ENCODE measurements around the gene IQCK. TPM values are rescaled to one million over a fixed set of nuclear protein-coding genes. Genes with fewer than 3 reads are reported as not detected.

Gene IQCK
- polyA plus RNA-seq, 3 donors = 0.52 to 1.2 (median 0.58) TPM

DNA sequence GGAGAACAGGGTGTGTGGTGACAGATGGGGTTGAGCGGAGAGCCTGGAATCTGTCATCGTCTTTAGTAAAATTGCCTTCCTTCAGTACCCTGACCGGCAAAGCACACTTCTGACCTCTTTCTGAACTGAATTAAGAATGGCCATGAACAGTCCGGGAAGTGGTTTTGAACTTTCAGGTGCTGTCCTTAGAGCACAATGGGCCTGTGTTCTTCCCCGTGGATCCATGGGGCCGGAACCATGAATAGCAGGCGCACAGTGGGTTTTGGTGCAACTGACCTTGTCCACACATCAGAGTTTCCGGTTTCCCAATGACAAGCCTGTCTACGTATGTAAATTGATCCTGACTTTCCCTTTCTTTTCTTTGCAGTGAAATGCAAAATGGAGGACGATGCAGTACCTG is 138.0 kb downstream of the IQCK start:
- H2AFZ ChIP-seq (ENCODE audit: insufficient read depth, low read depth, low read length, poor library complexity, severe bottlenecking) = no peak overlapping the region
- H3K4me3 ChIP-seq (replicated peaks in 1 of 3; ENCODE audit: low read depth in 2 of 3, low read length in 3 of 3) = no peak overlapping the region
- H3K9me3 Mint-ChIP-seq = no peaks in the 10 kb centered on the region
- no peak overlapping the region for H3K4me2 ChIP-seq (replicated peaks; ENCODE audit: extremely low read depth, low read length, poor library complexity, severe bottlenecking)
- H3K27me3 ChIP-seq (ENCODE audit: control insufficient read depth in 2 of 2, insufficient read depth in 2 of 2, low read length in 2 of 2) = no peaks in the 10 kb centered on the region
- no peak overlapping the region for H3K4me3 Mint-ChIP-seq
- H3K9ac ChIP-seq (ENCODE audit: insufficient read depth, low read length, poor library complexity, severe bottlenecking) = no peak overlapping the region
- no peaks in the 10 kb centered on the region for H3K9me3 ChIP-seq (replicated peaks in 1 of 2; ENCODE audit: control insufficient read depth in 1 of 2, insufficient read depth in 1 of 2, low read length in 2 of 2)
- no peaks in the 10 kb centered on the region for H3K36me3 ChIP-seq (replicated peaks in 1 of 2; ENCODE audit: control insufficient read depth in 1 of 2, insufficient read depth in 2 of 2, low read length in 2 of 2)
- H3K4me1 Mint-ChIP-seq = no peaks in the 10 kb centered on the region
- intact Hi-C loops (cut with micrococcal nuclease) = no loop called here
- peaks cover 0 to 2% (median 1%) of the 10 kb centered on the region in 3 donors for H3K27me3 Mint-ChIP-seq (ENCODE audit: low read depth in 3 of 3)
- H3K4me1 ChIP-seq (ENCODE audit: control insufficient read depth in 1 of 2, insufficient read depth in 2 of 2, low read length in 2 of 2) = no peaks in the 10 kb centered on the region
- H3K36me3 Mint-ChIP-seq = no peaks in the 10 kb centered on the region
- H3K27ac ChIP-seq (ENCODE audit: low read depth in 1 of 2, low read length in 2 of 2) = no peak overlapping the region
- H3K27ac Mint-ChIP-seq = no peak overlapping the region
- 93% methylated on average over 8 of the region's 10 CpGs for WGBS (ENCODE audit: insufficient coverage)
- no peaks in the 10 kb centered on the region for H4K20me1 ChIP-seq (ENCODE audit: insufficient read depth, low read length)
- no peak for DNase-seq
- TF ChIP-seq, protein P1, sequence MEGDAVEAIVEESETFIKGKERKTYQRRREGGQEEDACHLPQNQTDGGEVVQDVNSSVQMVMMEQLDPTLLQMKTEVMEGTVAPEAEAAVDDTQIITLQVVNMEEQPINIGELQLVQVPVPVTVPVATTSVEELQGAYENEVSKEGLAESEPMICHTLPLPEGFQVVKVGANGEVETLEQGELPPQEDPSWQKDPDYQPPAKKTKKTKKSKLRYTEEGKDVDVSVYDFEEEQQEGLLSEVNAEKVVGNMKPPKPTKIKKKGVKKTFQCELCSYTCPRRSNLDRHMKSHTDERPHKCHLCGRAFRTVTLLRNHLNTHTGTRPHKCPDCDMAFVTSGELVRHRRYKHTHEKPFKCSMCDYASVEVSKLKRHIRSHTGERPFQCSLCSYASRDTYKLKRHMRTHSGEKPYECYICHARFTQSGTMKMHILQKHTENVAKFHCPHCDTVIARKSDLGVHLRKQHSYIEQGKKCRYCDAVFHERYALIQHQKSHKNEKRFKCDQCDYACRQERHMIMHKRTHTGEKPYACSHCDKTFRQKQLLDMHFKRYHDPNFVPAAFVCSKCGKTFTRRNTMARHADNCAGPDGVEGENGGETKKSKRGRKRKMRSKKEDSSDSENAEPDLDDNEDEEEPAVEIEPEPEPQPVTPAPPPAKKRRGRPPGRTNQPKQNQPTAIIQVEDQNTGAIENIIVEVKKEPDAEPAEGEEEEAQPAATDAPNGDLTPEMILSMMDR (IDR thresholded peaks at IDR 0.05) = no peak
- no peaks in the 10 kb centered on the region for H3K79me2 ChIP-seq (ENCODE audit: insufficient read depth, low read length)

DNA sequence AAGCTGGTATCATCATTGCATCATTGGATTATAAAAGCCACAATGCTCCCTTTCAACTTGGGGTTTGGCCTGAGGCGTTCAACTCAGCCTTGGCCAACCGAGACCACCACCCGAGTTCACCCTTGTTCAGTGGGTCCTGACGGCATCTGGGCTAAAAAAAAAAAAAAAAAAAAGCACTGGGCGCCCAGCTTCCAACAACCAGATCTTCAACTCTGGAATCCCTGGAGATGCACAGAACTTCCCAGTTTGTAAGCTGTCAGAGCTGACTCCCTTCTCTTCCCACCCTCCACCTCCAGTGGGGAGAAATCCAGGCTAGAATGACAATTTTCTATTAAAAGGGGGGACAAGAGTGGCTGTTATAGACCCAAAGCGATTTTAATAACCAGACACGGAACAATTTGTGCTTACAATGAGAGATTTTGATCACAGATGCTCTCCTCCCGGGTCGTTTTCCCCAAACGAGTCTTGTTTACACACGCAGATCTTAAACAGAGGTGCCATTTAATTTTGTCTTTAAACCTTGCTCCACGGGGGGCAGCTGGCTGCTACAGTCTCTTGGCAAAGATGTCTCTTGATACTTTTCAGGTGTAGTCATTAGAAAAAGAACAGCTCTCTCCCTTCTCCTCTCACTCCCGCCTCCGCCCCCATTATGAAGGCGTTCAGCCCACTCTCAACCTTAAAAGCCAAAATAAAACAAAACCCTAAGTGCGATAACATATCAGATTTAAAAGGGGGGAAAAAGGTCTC is 139.7 kb downstream of the IQCK start:
- no peaks in the 10 kb centered on the region for H3K79me2 ChIP-seq (ENCODE audit: insufficient read depth, low read length)
- no peak overlapping the region for H2AFZ ChIP-seq (ENCODE audit: insufficient read depth, low read depth, low read length, poor library complexity, severe bottlenecking)
- H3K27me3 Mint-ChIP-seq (ENCODE audit: low read depth in 3 of 3) = peaks cover 0 to 2% (median 1%) of the 10 kb centered on the region in 3 donors
- no peaks in the 10 kb centered on the region for H3K4me1 Mint-ChIP-seq
- H3K36me3 ChIP-seq (replicated peaks in 1 of 2; ENCODE audit: control insufficient read depth in 1 of 2, insufficient read depth in 2 of 2, low read length in 2 of 2) = no peaks in the 10 kb centered on the region
- no peaks in the 10 kb centered on the region for H3K9me3 Mint-ChIP-seq
- H3K27me3 ChIP-seq (ENCODE audit: control insufficient read depth in 2 of 2, insufficient read depth in 2 of 2, low read length in 2 of 2) = no peaks in the 10 kb centered on the region
- H3K4me2 ChIP-seq (replicated peaks; ENCODE audit: extremely low read depth, low read length, poor library complexity, severe bottlenecking) = no peak overlapping the region
- H3K9ac ChIP-seq (ENCODE audit: insufficient read depth, low read length, poor library complexity, severe bottlenecking) = no peak overlapping the region
- H3K4me3 Mint-ChIP-seq = no peak overlapping the region
- H3K27ac Mint-ChIP-seq = no peak overlapping the region
- intact Hi-C loops (cut with micrococcal nuclease) = no loop called here
- H3K4me3 ChIP-seq (replicated peaks in 1 of 3; ENCODE audit: low read depth in 2 of 3, low read length in 3 of 3) = no peak overlapping the region
- 92% methylated on average over 8 of the region's 16 CpGs for WGBS (ENCODE audit: insufficient coverage)
- H3K9me3 ChIP-seq (replicated peaks in 1 of 2; ENCODE audit: control insufficient read depth in 1 of 2, insufficient read depth in 1 of 2, low read length in 2 of 2) = no peaks in the 10 kb centered on the region
- TF ChIP-seq, protein P1 (IDR thresholded peaks at IDR 0.05) = no peak
- no peak overlapping the region for H3K27ac ChIP-seq (ENCODE audit: low read depth in 1 of 2, low read length in 2 of 2)
- no peak for DNase-seq
- H3K36me3 Mint-ChIP-seq = no peaks in the 10 kb centered on the region
- no peaks in the 10 kb centered on the region for H3K4me1 ChIP-seq (ENCODE audit: control insufficient read depth in 1 of 2, insufficient read depth in 2 of 2, low read length in 2 of 2)
- H4K20me1 ChIP-seq (ENCODE audit: insufficient read depth, low read length) = no peaks in the 10 kb centered on the region
